ENCODE measurements around the gene AGGF1. TPM values are rescaled to one million over a fixed set of nuclear protein-coding genes. Genes with fewer than 3 reads are reported as not detected.

AGGF1 gene
- total RNA-seq, 2 donors from 2014 or later = 11.9 to 15.5 TPM

DNA sequence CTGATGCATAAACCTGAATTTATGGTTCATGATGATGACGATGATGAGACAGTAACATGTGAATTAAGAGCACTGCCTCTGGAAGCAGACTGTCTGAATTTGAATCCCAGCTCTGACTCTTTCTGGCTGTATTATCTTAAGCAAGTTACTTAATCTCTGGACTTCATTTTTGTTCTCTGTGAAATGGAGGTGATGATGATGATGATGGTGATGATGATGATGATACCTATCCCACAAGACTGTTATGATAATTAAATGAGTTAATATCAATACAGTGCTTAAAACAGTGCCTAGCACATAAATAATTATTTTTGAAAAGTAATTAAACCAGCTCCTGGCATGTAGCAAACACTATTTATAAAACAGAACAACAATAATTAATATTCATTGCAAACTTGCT is 13.2 kb upstream of the AGGF1 start:
- intact Hi-C loops (cut with DNase I) = loop anchor here in 1 of 2 donors (1.0 kb wide), 1 partner anchor 148 kb away; no protein-coding TSS in a partner anchor
- ATAC-seq (no peak), DNase-seq (no peak)

DNA sequence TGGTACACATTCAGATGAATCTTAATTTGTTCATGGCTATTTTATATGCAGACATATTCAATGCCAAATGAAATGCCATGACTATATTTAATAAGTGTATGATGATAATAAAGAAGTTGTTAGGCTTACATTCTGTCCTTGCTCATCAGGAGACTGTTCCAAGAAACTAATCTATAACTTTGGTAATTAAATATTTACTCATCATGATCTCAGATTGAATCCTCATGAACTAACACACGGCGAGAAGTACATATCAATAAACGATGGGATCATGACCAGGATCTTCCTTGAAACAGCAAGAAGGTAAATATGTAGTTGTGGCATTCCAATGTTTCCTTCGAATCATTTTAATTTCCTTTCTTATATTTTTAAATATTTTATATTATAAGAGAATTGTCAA is 12.5 kb upstream of the AGGF1 start:
- no peak for ATAC-seq
- intact Hi-C loops (cut with DNase I) = no loop called here
- DNase-seq = no peak

DNA sequence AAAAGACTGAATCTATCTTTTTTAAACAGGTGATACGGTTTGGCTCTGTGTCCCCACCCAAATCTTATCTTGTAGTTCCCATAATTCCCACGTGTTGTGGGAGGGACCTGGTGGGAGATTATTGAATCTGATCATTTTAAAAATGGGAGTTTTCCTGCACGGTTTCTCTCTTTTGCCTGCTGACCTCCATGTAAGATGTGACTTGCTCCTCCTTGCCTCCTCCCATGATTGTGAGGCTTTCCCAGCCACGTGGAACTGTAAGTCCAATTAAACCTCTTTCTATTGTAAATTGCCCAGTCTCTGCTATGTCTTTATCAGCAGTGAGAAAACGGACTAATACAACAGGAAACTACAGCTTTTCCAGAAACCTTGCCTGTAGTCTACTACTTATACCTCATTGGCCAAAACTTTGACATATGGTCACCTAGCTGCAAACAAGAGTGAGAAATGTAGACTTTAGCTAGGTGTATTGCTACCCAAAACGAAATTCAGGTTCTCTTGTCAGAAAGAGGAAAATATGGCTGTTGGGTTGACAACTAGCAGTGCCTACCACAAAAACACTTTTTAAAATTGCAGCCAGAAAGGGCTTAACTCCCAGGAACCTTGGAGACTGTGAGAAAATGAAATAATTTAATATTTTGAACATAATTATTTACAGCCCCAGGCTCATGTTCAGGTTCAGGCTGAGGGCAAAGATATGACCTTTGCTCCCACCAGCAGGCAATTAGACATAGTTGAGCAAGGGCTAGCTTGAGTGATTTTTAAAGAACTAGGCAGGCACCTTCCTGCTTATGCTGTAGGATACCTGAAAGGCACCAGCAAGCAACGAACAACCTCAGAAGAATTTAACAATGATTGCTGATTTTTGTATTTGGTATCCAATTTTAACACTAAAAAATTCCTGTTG is 7.4 kb upstream of the AGGF1 start:
- DNase-seq (no peak), ATAC-seq (no peak)
- intact Hi-C loops (cut with DNase I) = no loop called here

DNA sequence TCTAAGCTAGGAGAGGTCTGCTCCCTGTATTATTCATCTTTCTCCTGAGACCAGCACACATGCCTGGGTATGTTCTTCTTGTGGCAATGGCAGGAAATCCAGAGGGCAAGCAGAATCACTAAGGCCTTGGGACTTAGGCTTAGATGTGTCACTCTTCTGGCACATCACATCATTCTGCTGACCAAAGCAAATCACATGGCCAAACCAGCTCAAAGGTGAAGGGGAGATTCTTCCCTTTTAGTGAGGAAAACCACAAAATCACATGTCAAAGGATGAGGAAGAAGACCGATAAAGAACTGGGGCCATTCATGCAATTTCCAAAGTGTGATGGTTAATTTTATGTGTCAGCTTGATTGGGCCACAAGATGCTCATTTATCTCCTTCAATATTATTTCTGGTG is 5.7 kb upstream of the AGGF1 start:
- DNase-seq (no peak), ATAC-seq (no peak)
- intact Hi-C loops (cut with DNase I) = no loop called here

DNA sequence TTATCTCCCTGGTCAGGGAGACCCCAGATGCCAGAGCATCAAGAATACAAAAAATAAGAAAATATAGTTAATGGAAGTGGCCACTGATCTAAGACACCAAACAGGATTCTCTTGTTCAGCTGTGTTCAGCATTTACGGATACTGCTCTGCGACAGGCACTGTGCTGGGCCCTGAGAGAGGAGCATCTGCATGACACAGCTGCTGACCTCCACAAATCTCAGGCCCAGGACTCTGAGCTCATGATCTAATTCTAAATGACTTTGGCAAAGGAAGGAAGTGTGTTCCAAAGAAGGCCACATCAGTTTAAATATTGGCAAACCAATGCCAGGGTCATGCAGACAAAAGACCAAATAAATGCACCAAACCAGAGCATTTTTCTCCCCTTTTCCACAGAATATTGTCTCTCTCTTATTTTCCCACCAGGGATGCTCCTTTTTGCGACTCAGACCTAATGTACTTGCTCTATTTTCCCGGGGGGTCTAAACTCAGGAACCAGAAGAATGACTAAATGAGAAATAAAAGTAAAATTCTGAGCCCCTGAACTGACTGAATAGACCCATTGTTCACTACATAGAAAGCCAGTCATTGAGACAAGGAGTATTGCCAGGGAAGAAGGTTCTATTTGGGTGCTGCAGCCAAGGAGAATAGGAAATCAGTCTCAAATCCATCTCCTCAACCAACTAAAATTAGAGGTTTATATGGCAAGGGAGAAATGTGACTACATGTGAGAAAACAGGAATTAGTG is 1.4 kb upstream of the AGGF1 start:
- ATAC-seq (no peak), DNase-seq (no peak)
- intact Hi-C loops (cut with DNase I) = no loop called here

DNA sequence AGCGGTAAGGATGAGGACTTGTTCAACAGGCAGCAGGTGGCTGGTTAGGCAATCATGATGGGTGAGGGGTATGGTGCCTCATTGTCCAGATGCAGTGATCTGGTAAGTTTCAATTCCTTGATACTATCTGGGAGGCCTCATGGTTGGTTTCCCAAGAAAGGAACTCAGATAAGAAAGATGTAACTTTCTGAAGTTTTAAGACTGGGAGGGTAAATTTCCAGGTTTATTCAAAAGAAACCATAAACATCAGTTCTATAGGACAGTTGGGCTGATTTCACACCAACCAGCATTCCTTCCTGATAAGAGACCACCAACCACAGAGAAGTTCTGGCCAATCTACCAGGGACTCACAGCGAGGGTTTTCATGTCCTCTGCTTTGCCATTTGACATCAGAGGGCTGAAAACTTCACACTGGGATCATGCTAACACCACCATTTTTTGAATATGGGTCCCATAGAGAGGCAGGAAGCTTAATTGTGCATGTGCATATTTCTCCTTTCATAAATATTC is 773 bp upstream of the AGGF1 start:
- DNase-seq = no peak
- no peak for ATAC-seq
- intact Hi-C loops (cut with DNase I) = no loop called here

DNA sequence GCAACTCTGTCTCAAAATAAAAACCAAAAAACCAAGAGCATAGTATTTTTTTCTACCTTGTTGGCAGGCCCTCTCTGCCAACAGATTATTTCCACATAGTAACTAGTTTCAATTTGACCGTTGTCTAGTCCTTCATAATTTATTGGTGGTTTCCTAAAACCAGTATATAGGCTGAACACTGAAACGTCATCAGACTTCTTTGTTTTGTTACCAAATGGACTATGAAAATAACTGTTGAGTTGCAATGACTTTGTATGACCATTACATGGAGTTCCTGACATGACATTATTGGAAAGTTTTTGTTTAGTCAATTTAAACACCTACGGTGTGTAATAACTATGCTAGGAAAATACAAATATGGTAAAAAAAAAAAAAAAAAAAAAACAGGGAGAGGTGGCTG is 1.7 kb downstream of the AGGF1 start:
- intact Hi-C loops (cut with DNase I) = no loop called here
- ATAC-seq (no peak), DNase-seq (no peak)

DNA sequence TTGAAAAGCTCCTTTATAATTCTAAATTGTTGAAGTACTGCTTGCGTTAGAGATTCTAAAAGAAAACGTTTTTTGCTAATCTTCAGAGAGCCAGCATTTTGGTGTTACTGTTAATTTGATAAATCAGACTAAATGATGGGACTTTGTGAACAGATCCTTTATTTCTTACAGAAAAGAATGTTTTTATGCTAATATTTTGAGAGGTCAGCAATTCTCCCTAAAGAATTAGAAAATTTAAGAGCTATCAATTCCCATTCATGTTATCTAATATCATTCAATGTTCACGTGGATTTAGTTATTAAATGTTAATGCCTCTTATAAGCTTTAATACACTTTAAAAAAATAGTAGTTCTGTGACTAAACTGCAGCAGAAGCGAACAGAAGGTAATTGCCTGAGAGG is 2.4 kb downstream of the AGGF1 start:
- DNase-seq (no peak), ATAC-seq (no peak)
- intact Hi-C loops (cut with DNase I) = no loop called here

DNA sequence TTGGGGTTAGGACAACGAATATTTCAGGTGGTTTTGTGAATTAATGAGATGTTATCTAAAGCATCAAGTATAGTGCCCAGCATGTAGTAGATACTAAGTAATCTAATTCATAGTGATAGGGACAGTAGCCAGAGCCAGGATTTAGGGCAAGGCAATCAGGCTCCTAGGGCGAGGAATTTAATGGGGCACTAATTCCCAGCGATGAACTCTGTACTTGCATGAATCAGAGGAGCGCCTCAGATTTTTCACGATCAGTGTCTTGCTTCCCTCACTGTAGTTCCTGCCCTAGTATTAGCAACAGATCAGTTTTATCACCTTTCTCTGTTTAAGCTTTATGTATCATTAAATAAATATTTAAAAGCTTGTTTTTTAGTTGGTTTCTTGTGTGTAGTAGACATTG is 3.1 kb downstream of the AGGF1 start:
- intact Hi-C loops (cut with DNase I) = no loop called here
- DNase-seq (no peak), ATAC-seq (no peak)

DNA sequence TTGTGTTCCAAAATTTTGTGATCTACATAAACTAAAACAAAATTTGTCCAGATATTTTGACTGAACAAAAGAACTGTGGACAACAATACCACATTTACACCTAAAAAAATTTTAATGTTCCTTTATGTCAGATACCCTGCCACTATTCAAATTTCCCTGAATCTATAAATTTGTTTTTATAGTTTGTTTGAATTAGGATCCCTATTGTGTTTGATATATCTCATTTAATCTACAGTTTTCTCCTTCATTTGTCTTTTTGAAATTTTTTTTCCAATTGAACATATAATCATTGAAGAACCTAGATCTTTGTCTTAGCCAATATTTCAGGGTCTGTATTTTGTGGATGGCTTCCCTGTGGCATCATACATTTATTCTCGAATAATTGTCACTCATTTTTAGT is 5.7 kb downstream of the AGGF1 start:
- intact Hi-C loops (cut with DNase I) = no loop called here
- DNase-seq (no peak), ATAC-seq (no peak)

DNA sequence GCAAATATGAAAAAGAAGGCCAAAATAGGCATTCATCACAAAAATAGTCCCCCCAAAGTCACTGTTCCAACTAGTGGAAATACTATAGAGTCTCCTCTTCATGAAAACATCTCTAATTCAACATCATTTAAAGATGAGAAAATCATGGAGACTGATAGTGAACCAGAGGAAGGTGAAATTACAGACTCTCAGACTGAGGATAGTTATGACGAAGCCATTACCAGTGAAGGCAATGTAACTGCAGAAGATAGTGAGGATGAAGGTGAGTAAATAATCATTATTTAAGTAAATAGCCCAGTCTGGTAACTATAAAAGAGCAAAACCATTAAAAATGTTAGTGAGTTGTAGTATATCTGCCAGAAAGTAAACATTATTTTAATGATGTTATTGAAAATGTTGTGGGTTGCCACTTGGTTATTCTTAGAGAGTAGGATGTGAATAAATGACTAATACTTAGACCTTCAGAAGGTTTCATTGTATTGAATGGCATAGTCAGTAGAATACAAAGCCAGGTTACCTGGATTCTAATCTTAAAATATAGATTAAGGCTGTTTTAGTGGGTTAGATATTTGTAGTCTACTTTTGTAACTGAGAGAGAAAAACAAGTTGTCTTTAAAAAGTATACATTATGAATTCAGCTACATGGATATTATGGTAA is 16.3 kb downstream of the AGGF1 start:
- intact Hi-C loops (cut with DNase I) = no loop called here
- DNase-seq (no peak), ATAC-seq (no peak)

DNA sequence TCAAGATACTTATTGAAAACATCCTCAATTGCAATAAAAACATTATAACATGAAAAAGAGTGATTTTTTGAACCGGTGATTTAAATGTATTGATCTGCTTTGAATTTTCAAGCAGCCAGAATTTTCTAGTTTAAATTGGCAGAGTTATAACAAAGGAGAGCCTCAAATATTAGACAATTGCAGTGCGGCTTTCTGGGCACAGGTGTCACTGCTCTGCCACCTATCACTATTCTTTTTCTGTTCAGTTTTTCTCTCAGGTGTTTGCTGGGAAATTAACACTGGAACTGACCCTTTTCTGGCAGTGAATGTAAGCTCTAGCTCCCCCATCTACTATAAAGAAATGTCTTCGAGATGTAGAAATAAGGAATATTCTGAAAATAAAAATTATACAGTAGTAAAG is 33.8 kb downstream of the AGGF1 start:
- no peak for ATAC-seq
- intact Hi-C loops (cut with DNase I) = no loop called here

DNA sequence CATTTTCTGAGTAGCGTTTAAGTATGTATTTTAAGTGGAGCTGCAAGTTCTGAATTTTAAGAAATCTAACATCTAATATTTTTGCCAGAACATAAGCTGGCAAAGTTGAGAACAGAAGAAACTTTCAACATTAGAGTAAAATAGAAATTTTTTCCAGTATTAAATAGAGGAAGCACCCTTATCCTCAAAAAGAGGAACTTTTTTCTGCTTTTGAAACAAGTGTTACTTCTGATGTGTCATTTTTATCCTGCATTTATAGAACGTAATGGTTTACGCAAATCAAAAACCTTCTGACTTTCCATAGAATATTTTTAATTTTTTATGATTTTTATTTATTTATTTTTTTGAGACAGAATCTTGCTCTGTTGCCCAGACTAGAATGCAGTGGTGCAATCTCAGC is 35.1 kb downstream of the AGGF1 start:
- ATAC-seq (no peak), DNase-seq (no peak)
- intact Hi-C loops (cut with DNase I) = no loop called here

More for the DNA sequence above, 33.8 kb downstream of the AGGF1 start:
- no peak for DNase-seq

DNA sequence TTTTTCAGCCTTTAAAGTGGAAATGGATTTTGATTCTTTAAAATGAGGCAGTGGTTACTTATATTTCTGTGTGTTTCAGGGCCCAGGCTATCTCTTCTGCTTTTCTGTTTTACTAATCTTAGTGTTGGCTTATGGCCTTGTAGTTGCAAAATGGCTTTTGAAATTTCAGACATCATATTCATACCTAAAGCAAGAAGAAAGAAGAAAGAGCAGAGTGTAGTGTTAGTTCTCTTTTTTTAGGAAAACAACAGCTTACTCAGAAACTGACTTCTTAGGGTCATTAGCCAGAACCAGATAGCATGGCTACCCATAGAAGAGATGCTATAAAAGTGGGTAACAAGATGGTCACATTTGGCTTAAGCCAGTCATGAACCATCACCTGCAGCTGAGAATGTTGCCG is 36.0 kb downstream of the AGGF1 start:
- intact Hi-C loops (cut with DNase I) = no loop called here
- ATAC-seq (peak in 1 of 2 donors; percentile 15), DNase-seq (no peak)

DNA sequence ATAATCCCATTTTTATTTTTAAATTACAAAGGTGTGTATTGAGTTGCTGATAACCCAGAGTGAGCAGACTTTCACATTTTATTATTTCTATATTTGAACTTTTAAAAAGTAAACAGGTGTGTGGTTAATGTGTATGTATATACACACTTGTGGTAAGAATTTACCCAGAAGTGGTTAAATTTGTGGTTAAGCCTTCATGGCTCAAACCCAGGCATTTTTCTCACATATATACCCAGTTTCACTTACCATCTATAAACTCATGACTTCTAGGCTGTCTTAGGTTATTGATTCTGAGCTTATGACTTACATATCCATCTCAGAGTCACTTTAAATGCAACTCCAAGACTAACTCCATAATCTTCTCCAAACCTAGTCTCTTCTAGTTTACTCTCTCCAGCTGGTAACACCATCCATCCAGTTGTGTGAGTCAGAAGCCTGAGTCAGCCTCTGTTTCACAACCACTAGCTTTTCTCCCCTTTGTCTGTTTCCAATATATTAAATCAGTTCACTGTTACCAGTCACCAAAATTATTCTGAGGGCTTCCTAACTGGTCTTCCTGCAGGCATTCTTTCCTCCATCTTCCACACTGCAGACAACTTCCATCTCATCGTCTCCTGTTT is 36.7 kb downstream of the AGGF1 start:
- intact Hi-C loops (cut with DNase I) = no loop called here
- ATAC-seq (peak in 1 of 2 donors; percentile 84), DNase-seq (peak; percentile 32)

DNA sequence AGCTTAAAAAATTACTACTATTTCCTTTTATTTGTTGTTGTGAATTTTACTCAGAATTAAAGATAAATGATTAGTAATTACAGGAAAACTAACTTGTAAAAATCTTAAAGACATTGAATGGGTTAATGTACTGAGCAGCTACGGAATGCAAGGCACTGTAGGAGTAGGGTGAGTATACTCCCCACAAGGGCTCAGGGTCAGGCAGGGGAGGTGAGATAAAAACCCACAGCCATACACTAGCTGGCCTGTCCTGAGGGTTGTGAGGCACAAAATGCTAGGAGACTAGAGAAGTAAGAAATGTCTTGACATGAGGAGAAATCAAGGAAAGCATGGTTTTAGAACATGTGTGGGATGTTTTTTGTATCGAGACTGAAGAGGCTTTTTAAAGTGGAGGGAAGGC is 43.5 kb downstream of the AGGF1 start:
- DNase-seq (no peak), ATAC-seq (no peak)
- intact Hi-C loops (cut with DNase I) = loop anchor here in 1 of 2 donors (10.0 kb wide), 1 partner anchor 1091 kb away; no protein-coding TSS in a partner anchor

DNA sequence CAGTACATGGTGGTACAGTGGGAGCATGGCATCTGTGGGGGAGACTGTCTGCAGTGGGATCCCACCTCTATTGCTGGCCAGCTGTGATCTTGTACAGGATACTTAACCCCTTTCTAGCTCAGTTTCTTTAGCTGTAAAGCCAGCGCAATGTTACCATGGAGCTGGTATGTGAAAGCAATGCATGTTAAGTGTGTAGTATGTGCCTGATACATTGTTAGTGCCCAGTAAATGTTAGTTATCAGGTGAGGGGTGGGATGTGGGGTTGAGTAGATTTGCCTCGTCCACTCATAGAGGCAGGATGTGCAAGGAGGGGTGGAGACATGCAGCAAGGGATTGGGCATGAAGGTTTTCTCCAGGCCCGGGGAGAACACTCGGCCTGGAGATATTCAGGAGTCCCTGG is 44.5 kb downstream of the AGGF1 start:
- DNase-seq (no peak), ATAC-seq (no peak)
- intact Hi-C loops (cut with DNase I) = loop anchor here (5.0 to 10.0 kb wide), 2 partner anchors 418 to 1090 kb away; partner anchors contain the start of gene WDR41 (in 1 of the 2)

DNA sequence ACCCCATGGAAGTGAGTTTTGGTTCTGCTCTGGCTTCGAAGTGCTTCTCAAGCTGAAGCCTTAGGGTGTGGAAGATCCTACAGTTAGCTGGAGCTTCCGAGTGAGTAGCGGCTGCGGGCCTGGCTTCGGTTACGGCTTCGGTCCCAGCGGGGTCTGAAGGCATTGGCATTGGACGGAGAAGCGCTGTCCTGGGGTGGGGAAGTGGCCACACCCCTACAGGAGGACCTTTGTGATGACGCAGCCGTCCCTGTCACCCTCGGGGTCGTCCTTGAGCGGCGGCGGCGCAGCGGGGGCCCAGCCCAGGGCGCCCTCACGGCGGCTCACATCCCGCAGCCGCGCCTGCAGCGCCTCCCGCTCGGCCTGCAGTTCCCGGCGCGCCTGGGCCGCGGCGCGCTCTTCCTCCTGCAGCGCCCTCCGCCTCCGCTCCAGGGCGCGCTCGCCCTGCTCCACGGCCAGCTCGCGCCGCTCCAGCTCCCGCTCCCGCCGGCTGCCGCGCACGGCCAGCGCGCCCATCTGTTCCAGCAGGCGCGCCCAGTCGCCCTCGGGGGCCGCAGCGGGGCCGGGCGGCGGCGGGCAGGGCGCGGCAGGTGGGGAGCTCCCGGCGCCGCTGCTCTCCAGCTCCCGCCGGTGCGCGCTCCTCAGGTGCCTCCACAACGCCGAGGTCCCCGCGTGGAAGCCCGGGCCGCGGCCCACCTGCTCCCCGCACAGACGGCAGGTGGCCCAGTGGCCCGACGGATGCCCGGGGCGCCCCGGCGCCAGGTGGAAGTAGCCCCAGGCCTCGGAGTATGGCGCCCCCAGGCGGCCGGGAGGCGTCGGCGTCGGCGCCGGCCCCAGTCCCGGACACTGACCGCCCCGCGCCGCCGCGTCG is 47.0 kb downstream of the AGGF1 start:
- ATAC-seq (peak; percentile 91 to 96), DNase-seq (peak; percentile 78)
- intact Hi-C loops (cut with DNase I) = loop anchor here (5.0 to 10.0 kb wide), 2 partner anchors 415 to 1088 kb away; partner anchors contain the start of gene WDR41 (in 1 of the 2)

Measured in left cardiac atrium (tissue), 4 donors.